Panc1 (cell line): ENCODE data around the gene GGPS1.

ENCODE experiments used
- POLR2AphosphoS5 ChIP-seq: IDR thresholded peaks from 2 replicates; pipeline ENCODE4 v1.6.1; 2012; ENCODE audit warnings: mild to moderate bottlenecking, low read depth, low read length, moderate library complexity
- SIN3A ChIP-seq: IDR thresholded peaks from 2 replicates; pipeline ENCODE4 v1.6.1; 2012; ENCODE audit warnings: low read depth, mild to moderate bottlenecking, low read length, moderate library complexity, borderline replicate concordance; ENCODE audit not compliant: insufficient read depth
- TF ChIP-seq, protein P1 (sequence below): fragments of 450-650 bp; IDR thresholded peaks from 2 replicates; pipeline ENCODE4 v1.5.1; 2017; ENCODE audit warnings: mild to moderate bottlenecking

DNA sequence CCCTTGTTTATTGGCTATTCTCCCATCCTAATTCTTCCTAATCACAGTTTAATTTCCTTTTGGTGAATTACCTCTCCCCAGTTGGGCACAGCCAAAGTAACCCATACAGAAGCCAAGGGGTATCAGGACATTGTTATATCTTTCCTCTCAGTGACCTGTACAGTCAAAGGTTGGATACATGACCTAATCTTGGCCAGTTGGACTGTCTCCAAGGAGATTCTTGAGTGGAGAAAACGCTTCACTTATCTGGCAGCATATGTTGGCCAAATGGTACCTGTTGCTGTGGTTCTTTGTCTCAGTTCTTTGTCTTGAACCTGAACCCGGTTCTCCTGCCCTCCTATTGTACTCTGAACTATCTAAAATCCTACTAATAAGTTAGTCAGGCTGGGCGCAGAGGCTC lies 23.5 kb downstream of the GGPS1 start:
- TF ChIP-seq, protein P1, sequence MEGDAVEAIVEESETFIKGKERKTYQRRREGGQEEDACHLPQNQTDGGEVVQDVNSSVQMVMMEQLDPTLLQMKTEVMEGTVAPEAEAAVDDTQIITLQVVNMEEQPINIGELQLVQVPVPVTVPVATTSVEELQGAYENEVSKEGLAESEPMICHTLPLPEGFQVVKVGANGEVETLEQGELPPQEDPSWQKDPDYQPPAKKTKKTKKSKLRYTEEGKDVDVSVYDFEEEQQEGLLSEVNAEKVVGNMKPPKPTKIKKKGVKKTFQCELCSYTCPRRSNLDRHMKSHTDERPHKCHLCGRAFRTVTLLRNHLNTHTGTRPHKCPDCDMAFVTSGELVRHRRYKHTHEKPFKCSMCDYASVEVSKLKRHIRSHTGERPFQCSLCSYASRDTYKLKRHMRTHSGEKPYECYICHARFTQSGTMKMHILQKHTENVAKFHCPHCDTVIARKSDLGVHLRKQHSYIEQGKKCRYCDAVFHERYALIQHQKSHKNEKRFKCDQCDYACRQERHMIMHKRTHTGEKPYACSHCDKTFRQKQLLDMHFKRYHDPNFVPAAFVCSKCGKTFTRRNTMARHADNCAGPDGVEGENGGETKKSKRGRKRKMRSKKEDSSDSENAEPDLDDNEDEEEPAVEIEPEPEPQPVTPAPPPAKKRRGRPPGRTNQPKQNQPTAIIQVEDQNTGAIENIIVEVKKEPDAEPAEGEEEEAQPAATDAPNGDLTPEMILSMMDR: no peak
- TF ChIP-seq POLR2AphosphoS5 (no peak), SIN3A (no peak)
